ENCODE measurements around the gene MACF1.

MACF1 gene

GRCh38 chr1:39398278-39399021 lies 194.0 kb downstream of the MACF1 start:
- DNase-seq: peak in 1 of 3 donors; percentile 21

GRCh38 chr1:39401106-39401505 lies 196.6 kb downstream of the MACF1 start:
- Histone ChIP-seq H3K9me3 (ENCODE audit: control insufficient read depth, low read length) (no peaks in the 10 kb centered on the region), H3K4me3 (ENCODE audit: insufficient read depth, low read depth, low read length, poor library complexity, severe bottlenecking) (no peak overlapping the region), H3K4me1 (ENCODE audit: control insufficient read depth, insufficient read depth, low read length, poor library complexity, severe bottlenecking) (peaks cover 20% of the 10 kb centered on the region), H3K27me3 (replicated peaks; ENCODE audit: control insufficient read depth, insufficient read depth, low read length, poor library complexity, severe bottlenecking) (no peaks in the 10 kb centered on the region), H3K36me3 (ENCODE audit: control insufficient read depth, insufficient read depth, low read length) (no peaks in the 10 kb centered on the region), H3K27ac (ENCODE audit: insufficient read depth, low read length, poor library complexity, severe bottlenecking) (no peak overlapping the region)
- no peak for DNase-seq

More at GRCh38 chr1:39398278-39399021, 194.0 kb downstream of the MACF1 start:
- Histone ChIP-seq H3K27me3 (replicated peaks; ENCODE audit: control insufficient read depth, insufficient read depth, low read length, poor library complexity, severe bottlenecking) (no peaks in the 10 kb centered on the region), H3K9me3 (ENCODE audit: control insufficient read depth, low read length) (no peaks in the 10 kb centered on the region), H3K36me3 (ENCODE audit: control insufficient read depth, insufficient read depth, low read length) (peaks cover 2% of the 10 kb centered on the region), H3K4me3 (ENCODE audit: insufficient read depth, low read depth, low read length, poor library complexity, severe bottlenecking) (peak overlapping the region; percentile 7), H3K27ac (ENCODE audit: insufficient read depth, low read length, poor library complexity, severe bottlenecking) (no peak overlapping the region), H3K4me1 (ENCODE audit: control insufficient read depth, insufficient read depth, low read length, poor library complexity, severe bottlenecking) (peaks cover 41% of the 10 kb centered on the region)

- no peak for DNase-seq
- Histone ChIP-seq H3K4me3 (ENCODE audit: insufficient read depth, low read depth, low read length, poor library complexity, severe bottlenecking) (no peak overlapping the region), H3K27me3 (replicated peaks; ENCODE audit: control insufficient read depth, insufficient read depth, low read length, poor library complexity, severe bottlenecking) (no peaks in the 10 kb centered on the region), H3K9me3 (ENCODE audit: control insufficient read depth, low read length) (no peaks in the 10 kb centered on the region), H3K36me3 (ENCODE audit: control insufficient read depth, insufficient read depth, low read length) (no peaks in the 10 kb centered on the region), H3K4me1 (ENCODE audit: control insufficient read depth, insufficient read depth, low read length, poor library complexity, severe bottlenecking) (peaks cover 12% of the 10 kb centered on the region), H3K27ac (ENCODE audit: insufficient read depth, low read length, poor library complexity, severe bottlenecking) (no peak overlapping the region)
Observed at GRCh38 chr1:39404876-39405275, 200.4 kb downstream of the MACF1 start.

- H3K36me3 ChIP-seq (ENCODE audit: control insufficient read depth, insufficient read depth, low read length): no peaks in the 10 kb centered on the region
Observed at GRCh38 chr1:39405358-39405757, 200.9 kb downstream of the MACF1 start.

GRCh38 chr1:39406533-39407450 lies 202.3 kb downstream of the MACF1 start:
- DNase-seq: no peak
- Histone ChIP-seq H3K27ac (ENCODE audit: insufficient read depth, low read length, poor library complexity, severe bottlenecking) (no peak overlapping the region), H3K4me1 (ENCODE audit: control insufficient read depth, insufficient read depth, low read length, poor library complexity, severe bottlenecking) (peaks cover 17% of the 10 kb centered on the region), H3K4me3 (ENCODE audit: insufficient read depth, low read depth, low read length, poor library complexity, severe bottlenecking) (no peak overlapping the region), H3K9me3 (ENCODE audit: control insufficient read depth, low read length) (no peaks in the 10 kb centered on the region), H3K27me3 (replicated peaks; ENCODE audit: control insufficient read depth, insufficient read depth, low read length, poor library complexity, severe bottlenecking) (no peaks in the 10 kb centered on the region), H3K36me3 (ENCODE audit: control insufficient read depth, insufficient read depth, low read length) (no peaks in the 10 kb centered on the region)

More at GRCh38 chr1:39405358-39405757, 200.9 kb downstream of the MACF1 start:
- Histone ChIP-seq H3K27me3 (replicated peaks; ENCODE audit: control insufficient read depth, insufficient read depth, low read length, poor library complexity, severe bottlenecking) (no peaks in the 10 kb centered on the region), H3K4me3 (ENCODE audit: insufficient read depth, low read depth, low read length, poor library complexity, severe bottlenecking) (no peak overlapping the region), H3K4me1 (ENCODE audit: control insufficient read depth, insufficient read depth, low read length, poor library complexity, severe bottlenecking) (peaks cover 17% of the 10 kb centered on the region), H3K9me3 (ENCODE audit: control insufficient read depth, low read length) (no peaks in the 10 kb centered on the region), H3K27ac (ENCODE audit: insufficient read depth, low read length, poor library complexity, severe bottlenecking) (no peak overlapping the region)
- DNase-seq: no peak

- no peak for DNase-seq
- Histone ChIP-seq H3K27ac (ENCODE audit: insufficient read depth, low read length, poor library complexity, severe bottlenecking) (no peak overlapping the region), H3K27me3 (replicated peaks; ENCODE audit: control insufficient read depth, insufficient read depth, low read length, poor library complexity, severe bottlenecking) (no peaks in the 10 kb centered on the region), H3K4me3 (ENCODE audit: insufficient read depth, low read depth, low read length, poor library complexity, severe bottlenecking) (peak overlapping the region; percentile 84), H3K36me3 (ENCODE audit: control insufficient read depth, insufficient read depth, low read length) (no peaks in the 10 kb centered on the region), H3K4me1 (ENCODE audit: control insufficient read depth, insufficient read depth, low read length, poor library complexity, severe bottlenecking) (peaks cover 17% of the 10 kb centered on the region), H3K9me3 (ENCODE audit: control insufficient read depth, low read length) (no peaks in the 10 kb centered on the region)
Observed at GRCh38 chr1:39407510-39407895, 203.0 kb downstream of the MACF1 start.

GRCh38 chr1:39407896-39408640 lies 203.6 kb downstream of the MACF1 start:
- H3K27me3 ChIP-seq (replicated peaks; ENCODE audit: control insufficient read depth, insufficient read depth, low read length, poor library complexity, severe bottlenecking): no peaks in the 10 kb centered on the region
- no peaks in the 10 kb centered on the region for H3K9me3 ChIP-seq (ENCODE audit: control insufficient read depth, low read length)
- no peak for DNase-seq
- H3K36me3 ChIP-seq (ENCODE audit: control insufficient read depth, insufficient read depth, low read length): no peaks in the 10 kb centered on the region
- H3K27ac ChIP-seq (ENCODE audit: insufficient read depth, low read length, poor library complexity, severe bottlenecking): peak overlapping the region; percentile 51
- H3K4me3 ChIP-seq (ENCODE audit: insufficient read depth, low read depth, low read length, poor library complexity, severe bottlenecking): peak overlapping the region; percentile 84
- H3K4me1 ChIP-seq (ENCODE audit: control insufficient read depth, insufficient read depth, low read length, poor library complexity, severe bottlenecking): peaks cover 17% of the 10 kb centered on the region

GRCh38 chr1:39408641-39409054 lies 204.2 kb downstream of the MACF1 start:
- Histone ChIP-seq H3K27me3 (replicated peaks; ENCODE audit: control insufficient read depth, insufficient read depth, low read length, poor library complexity, severe bottlenecking) (no peaks in the 10 kb centered on the region), H3K27ac (ENCODE audit: insufficient read depth, low read length, poor library complexity, severe bottlenecking) (peak overlapping the region; percentile 51), H3K4me1 (ENCODE audit: control insufficient read depth, insufficient read depth, low read length, poor library complexity, severe bottlenecking) (peaks cover 17% of the 10 kb centered on the region), H3K36me3 (ENCODE audit: control insufficient read depth, insufficient read depth, low read length) (no peaks in the 10 kb centered on the region), H3K9me3 (ENCODE audit: control insufficient read depth, low read length) (no peaks in the 10 kb centered on the region), H3K4me3 (ENCODE audit: insufficient read depth, low read depth, low read length, poor library complexity, severe bottlenecking) (peak overlapping the region; percentile 84)
- DNase-seq: peak; percentile 82 to 84 (median 83)

GRCh38 chr1:39409055-39409816 lies 204.7 kb downstream of the MACF1 start:
- Histone ChIP-seq H3K27me3 (replicated peaks; ENCODE audit: control insufficient read depth, insufficient read depth, low read length, poor library complexity, severe bottlenecking) (no peaks in the 10 kb centered on the region), H3K27ac (ENCODE audit: insufficient read depth, low read length, poor library complexity, severe bottlenecking) (peak overlapping the region; percentile 48), H3K36me3 (ENCODE audit: control insufficient read depth, insufficient read depth, low read length) (peaks cover 5% of the 10 kb centered on the region), H3K4me1 (ENCODE audit: control insufficient read depth, insufficient read depth, low read length, poor library complexity, severe bottlenecking) (peaks cover 17% of the 10 kb centered on the region), H3K4me3 (ENCODE audit: insufficient read depth, low read depth, low read length, poor library complexity, severe bottlenecking) (peak overlapping the region; percentile 84), H3K9me3 (ENCODE audit: control insufficient read depth, low read length) (no peaks in the 10 kb centered on the region)
- peak in 1 of 3 donors; percentile 11 for DNase-seq
